ENCODE results near the gene PBX1.
"Not testable (repeated sequence)": the region's sequence is repeated elsewhere in the genome, so short reads cannot be mapped to it uniquely, and the experiment has no call there.

Gene PBX1

DNA sequence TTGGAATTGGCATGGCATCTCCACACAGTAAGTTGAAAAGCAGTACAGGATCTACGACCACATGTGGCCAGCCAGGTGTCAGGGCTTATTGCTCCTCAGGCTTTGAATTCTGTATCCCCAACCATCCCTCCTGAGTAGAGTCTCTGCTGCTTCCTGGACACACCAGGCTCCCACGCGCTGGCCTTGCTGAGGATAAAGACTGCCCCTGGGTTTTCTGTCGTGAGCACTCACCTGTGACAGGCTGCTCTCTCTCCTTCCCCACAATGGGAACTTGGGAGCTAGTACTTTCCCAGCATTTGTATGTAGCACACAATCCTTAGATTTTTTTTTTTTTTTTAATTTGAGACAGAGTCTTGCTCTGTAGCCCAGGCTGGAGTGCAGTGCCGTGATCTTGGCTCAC is 33.6 kb downstream of the PBX1 start:
- DNase-seq: no peak

DNA sequence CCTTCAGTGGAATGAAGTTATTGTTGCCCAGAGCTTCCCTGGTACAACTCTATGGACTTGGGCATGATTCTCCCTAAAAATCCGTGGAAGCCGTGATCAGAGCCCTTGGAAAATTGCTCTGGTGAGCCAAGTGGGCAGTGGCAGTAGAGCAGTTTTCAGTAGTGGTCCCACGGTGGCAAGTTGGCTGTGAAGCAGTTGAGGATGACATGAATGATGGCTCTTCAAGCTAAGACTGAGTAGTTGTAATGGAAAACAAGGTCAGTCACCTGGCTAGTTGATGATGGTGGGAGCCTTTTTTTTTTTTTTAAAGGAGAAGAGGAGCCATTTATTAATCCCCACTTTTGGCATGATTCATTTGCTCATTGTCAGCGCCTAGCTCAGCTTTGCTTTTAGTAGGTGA is 36.2 kb downstream of the PBX1 start:
- DNase-seq: no peak

DNA sequence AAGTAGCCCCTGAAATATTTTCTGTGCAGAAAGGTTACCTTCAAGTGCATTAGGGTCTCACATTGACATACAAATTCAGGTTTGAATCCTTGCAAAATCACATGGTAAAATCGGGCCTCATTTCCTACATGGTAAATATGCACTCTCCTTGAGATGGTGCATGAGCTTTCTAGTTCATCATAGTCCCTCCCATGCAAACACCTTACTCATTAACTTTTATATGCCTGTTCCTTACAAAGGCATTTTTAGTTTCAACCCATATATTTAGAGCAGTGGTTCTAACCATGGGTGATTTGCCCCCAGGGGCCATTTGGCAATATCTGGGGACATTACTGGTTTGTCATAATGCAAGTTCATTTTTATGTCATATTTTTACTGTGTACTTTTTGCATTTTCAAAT is 37.2 kb downstream of the PBX1 start:
- DNase-seq: no peak

DNA sequence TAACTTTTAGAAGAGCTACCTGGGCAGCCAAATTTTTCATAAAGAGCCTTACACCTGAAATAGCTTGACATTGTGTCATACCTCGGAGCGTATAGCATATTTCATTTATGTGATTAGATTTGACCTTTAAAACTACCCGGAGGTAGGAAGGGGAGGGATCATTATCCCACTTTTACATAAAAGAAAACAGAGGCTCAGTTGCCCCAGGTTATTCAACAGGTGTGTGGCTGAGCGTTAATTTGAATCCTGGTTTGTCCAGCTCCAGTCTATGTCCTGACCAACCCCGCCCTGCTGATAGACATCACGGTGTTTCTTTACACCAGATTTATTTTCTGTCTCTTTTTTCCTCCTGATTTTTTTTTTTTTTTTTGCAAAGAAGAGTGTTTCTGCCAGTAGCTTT is 39.7 kb downstream of the PBX1 start:
- no peak for DNase-seq

DNA sequence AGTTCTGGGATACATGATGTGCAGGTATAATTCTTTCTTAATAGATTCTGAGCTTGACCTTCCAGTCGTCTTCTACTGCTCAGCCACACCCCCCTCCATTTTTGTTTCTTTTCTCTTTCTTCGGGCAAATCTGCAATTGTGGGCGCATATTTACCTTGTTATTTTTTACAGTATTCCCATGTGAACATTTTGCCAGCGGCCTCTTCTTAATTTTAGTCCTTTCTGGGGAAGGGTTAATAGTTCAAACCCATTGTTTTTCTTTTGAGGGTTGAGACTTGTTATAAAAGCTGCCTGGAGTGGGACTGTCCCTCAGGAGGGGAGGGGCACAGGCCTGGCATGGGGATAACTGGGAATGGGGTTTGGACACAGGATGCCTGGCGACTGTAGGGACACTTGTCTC is 40.3 kb downstream of the PBX1 start:
- no peak for DNase-seq

DNA sequence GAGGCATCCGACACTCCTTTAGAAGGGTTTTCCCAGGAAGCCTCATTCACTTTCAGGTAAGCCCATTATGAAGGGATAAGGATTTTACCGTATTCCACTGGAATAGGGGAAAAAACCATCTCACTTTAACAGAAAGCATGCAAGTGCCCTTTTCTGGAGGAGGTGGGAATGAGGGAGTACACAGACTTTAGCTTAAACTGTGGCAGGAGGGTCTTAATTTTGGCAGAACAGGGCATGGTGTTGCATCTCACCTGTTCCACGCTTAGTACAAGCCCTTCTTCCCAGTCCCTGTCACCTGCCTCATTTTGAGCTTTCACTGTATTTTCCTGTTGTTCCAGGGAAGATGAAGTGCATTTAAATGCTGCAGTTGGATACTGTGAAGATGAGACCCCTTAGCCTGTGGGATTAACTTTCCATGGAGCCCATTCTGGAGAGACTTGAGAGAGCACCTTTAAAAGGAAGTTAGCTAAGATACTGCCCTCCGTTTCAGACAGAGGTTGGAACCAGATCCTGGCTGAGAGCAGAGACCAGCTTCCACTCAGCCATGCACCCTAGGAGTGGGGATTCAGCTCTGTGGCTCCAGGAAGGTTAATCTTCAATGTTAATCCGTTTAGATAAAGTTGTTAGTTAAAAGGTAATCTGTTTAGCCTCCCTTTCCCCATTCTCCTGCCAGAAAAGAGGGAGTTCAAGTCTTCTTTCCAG is 42.6 kb downstream of the PBX1 start:
- no peak for DNase-seq

DNA sequence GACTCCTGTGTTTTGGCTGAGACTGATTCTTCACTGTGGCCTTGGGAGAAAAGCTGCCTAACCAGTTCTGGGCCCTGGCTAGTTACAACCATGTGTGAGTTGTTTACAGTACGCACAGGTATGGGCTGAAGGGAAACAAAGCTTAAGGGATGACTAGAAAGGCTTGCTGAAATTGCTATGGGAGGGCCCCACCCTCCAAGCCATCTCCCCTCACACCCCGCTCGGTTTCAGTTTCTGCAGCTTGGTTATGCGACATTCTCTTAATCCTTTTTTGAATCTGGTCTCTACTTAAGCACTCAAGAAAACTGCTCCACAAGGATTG is 43.1 kb downstream of the PBX1 start:
- DNase-seq: no peak

DNA sequence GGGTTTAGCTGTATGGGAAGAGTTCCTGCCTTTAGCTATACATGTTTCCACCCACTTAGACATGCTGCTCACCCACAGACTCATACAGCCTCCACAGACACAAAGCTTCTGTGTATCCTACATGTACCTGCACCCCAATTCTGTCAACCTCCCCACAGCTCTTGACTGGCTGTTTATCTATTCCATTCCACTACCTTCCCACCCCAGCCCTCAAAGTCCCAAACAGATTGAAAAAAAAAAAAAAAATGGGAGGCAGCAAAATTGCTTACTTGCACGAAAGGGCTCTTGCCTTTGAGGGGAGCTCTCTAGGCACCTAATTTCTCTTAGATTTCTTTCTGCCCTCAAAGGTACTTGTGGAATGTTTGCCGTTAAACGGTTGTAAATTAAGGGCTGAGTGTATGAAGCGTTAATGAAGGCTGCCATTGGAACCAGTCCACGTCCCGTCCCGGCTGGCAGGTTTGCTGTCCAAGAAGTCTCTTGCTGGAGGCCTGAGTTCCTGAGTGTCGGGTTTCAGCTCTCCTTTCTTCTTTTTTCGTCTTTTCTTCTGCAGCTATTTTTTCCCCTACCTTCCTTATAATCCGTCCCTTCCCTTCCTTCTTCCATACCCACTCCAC is 43.6 kb downstream of the PBX1 start:
- DNase-seq: no peak

DNA sequence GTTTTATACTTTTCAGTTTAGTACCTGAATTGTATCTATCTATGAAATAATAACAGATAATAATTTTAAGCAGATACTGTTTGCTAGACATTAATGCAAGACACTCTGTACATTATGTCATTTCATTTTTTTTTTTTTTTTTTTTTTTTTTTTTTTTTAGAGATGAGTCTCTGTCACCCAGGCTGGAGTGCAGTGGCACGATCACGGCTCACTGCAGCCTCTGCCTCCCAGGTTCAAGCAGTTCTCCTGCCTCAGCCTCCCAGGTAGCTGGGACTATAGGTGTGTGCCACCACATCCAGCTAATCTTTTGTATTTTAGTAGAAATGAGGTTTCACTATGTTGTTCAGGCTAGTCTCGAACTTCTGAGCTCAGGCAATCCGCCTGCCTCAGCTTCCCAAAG is 44.8 kb downstream of the PBX1 start:
- not testable (repeated sequence) for DNase-seq

DNA sequence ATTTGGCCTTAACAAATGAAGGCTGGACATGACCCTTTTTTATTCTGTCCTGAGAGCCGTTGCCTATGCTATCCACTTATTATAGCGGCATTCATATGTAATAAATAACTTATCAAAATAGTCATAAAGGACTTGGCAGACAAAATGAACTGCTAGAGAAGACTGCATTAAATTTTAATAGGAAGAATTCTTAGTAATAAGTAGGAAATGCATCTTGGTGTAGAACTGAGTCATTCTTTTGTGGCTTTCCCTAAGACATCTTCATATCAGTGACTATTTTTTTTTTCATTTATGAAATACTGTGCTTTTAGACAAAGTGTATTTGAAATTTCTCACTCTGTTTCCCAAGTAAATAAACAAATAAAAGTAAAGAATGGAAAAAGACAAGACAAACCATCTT is 45.6 kb downstream of the PBX1 start:
- no peak for DNase-seq

DNA sequence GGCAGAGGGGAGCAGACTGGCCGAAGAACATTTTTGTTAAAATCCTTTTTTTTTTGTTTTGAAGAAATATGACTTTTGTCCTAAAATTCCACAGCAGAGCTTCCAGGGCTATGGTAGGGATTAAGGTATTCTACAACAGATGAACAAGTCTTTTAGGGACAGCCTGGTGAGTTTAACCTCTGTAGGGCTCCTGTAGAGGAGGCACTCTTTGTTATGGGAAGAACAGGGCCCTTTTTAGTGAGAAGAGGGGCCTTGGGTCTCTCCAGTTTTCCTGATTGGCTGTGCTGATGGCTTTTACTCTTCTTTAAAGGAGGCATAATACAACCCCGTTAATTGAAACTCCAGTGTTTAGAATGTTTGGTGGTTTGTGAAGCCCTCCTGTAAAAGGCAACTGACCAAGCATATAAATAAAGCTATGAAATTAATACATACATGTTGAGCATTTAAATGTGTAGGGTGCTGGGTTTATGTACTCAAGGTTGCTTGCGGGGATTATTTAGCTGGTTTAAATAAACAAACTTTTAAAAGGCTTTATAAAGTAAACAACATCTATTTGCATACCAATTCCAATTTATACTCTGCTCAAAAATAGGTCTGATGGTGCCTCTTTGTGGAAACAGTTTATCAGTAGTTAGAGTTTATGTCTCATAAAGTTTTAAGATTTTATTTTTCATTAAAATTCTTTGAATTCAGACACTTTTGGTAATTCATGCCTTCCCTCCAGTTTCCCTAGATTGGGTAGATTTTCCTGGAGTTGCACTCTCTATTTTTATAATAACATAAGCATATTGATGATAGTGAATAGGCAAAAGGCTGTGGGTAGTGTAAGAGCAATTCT is 46.5 kb downstream of the PBX1 start:
- DNase-seq: no peak

DNA sequence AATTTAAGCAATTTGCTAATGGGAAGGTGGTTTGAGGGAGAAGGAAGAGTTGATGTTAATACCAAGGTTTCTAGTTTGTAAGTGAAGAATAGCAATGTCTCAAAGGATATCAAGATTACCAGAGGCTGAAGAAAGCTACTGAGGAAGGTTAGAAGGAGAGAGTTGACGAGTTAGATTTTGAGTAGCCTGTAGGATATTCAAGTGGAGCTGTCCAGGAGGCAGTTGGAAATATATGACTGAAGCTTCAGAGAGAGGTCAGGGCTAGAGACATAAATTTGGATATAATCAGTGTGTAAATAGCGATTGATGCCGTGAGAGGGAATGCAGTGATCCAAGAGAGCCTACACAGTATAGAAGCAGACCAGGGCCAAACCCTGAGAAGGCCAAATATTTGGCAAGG is 48.4 kb downstream of the PBX1 start:
- DNase-seq: no peak

DNA sequence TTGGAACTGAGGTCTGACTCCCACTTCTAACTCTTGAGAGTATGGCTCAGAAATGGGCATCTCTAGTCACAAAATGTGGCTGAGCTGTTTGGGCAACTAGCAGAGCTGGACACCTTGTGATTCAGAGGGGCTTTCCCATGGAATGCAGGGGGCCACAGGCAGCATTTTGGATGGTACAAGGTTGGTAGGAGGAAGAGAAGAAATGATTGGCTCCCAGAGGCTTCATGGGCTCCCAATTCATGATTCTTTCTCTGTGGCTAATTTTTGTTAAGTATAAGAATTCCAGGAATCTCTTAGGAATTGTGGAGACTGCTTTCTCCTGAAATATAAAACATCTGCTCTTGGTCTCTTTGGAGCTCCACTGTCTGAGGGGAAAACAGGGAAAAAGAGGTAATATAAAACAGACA is 49.7 kb downstream of the PBX1 start:
- no peak for DNase-seq

DNA sequence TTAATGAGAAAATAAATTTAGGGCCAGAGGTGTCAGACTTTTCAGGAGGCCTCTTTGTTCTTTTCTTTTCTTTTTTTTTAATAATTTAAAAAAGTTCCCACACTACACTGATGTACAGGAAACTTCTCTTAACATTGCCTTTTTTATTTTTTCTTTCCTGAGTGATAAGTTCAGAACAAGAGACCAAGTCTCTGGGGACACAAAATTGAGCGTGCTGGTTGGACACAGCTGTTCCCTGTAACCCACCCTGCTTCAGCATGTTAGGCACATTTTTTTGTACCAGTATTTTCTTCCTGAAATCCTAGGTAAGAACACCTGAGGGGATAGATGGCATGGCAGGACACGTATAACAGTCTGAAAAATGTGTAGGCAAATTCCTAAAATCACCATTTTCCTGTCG is 50.1 kb downstream of the PBX1 start:
- no peak for DNase-seq

DNA sequence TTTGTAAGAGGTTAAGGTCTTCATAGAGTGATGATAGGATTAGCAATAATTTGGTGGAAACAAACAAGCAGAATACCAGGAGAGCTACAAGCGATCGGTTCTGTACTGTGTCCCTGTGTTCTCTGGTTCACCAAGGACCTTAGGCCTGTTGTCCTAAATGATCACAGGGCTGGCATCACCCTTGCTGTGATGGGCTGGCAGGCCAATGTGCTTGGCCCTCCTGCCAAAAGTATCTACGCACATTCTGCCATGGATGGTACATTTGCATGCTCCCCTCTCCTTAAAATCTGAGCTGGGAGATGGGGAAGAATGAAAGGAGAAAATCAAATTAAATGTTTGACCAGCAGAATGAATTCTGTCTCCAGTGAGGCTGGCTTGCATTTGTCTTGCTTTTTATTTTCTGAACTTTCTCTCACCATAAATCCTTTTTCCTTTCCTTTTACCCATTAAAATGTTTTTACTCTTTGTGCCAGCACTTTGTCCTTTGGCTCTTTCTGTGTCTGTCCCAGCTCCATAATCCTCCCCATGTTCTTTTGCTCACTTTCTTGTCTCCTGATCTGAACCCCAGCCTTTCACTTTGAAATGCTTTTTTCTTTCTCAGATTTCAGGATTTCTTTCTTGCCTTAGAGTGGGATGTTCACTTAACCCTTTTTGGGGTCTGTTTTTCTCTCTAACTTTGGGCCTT is 51.7 kb downstream of the PBX1 start:
- no peak for DNase-seq

DNA sequence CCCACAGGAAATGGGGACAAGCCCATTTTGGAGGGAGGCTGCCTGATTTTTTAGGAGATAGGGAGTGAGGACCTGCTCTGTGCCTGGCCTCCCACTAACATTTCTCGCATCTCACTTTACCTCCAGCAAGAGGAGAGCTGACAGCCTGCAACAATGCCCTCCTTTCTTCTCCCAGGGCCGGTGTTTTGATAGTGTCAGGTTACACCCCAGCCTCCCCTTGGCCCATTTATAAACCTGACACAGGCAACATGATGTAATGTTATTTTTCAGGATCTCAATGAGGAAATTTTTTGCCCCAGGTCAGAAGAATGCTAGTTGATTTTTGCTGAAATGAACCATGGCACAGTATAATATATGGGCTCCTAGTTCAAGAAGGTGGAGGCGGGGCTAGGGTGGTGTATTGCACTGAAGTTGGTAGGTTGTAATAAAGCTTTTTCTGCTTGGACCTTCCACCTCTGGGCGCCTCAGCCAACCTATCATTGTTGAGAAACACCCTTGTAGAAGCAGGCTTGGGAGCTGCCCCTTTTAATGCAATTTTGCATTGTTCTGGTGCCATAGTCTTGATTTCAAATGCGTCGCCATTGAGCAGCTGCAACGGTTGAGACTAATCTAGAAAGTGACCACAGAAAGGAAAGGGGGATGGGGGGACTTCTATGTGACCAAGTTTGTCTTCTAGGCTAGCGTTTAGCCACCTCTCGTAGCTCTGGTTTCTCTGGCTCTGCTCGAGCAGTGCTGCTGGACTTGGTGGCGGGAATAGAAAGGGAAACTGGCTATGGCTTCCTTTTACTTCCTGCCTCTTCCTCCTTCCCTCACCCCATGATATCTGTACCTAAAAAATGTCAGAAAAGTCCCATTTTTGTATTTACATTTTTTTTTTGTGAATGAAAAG is 53.0 kb downstream of the PBX1 start:
- DNase-seq: no peak

DNA sequence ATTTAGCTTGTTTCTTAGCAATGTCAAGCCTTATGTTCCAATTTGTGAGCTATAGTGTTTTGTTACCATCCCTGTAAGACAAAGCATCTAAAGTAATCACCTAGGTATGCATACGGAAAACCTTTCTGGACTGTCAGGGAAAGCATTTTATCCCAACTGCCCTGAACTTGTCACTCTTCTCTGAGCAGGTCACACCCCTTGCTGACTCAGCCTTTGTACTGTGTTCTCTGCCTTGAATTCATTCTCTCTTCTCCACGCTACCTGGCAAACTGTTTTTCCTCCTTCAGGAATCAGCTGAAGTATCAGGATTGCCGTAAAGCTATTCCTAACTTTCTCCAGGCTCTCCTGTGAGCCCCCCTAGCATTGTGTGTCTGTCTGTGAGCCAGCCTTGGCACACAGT is 54.2 kb downstream of the PBX1 start:
- DNase-seq: no peak

DNA sequence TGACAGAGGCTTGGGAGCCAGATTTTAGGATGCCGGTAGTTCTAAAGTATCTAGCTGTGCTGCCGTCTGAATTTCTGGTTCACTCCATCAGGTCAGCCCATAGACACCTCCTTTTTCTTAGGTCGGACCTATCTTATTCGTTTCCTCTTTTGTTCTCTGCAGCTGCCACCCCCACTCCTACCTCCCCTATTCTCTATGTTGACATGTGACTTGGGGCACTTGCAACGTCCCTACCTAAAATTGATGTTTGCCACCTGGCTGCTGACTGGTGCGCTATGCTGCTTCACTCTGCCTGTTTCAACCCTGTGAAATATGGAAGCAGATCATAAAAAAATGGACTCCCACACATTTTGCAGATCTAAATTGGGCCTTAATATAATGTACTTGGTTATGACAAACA is 55.3 kb downstream of the PBX1 start:
- no peak for DNase-seq

DNA sequence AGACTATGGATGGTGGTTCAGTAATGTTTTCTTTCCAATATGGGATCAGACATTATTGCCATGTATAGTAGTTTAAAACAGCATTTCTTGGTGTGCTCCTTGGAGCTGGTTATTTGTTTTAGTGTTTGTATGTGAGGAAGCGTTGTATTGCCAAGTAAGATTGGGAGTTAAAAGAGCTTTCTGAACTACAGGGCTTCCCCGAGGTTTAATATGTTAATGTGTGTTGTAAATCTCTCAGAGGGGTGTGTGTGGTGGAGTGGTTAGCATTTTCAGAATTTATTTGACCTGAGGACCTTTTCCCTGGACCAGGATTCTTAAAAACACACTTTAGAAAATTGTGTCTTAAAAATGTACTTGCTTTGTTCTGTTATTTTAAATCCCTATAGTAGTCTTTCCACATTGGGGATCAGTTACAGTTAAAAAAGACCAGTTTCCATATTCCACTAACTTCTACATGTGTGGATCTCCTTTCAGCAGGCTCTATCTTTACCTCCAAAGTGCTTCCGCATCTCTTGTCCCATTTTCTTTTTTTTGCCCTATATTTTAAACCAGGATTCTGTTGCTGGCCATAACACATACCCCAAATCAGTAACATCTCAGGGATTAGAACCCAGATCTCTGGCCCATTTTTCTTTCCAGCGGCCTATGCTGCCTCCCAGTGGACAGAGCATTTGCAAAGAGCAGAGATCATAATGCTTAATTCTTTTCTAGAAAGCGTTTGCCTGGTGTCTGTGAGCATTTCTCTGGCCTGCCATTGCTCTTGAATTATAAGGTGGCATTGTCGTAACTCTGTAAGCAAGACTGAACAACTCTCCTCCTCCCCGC is 58.6 kb downstream of the PBX1 start:
- no peak for DNase-seq

DNA sequence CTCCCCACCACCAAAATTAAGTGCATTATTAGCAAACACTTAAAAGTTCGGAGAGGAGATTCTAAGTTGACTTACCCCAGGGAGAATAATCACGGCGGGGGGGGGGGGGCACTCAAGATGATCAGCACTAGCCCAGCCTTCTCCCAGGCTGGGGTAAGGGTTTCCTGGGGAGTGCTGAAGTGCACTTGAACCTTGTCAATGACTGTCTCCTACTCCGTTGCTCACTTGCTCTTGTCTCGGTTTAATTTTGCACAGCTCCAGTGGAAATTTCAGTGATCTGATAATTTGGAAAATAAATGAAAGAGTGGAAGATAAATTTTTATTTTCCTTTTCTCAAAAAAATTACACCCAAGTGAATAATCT is 59.2 kb downstream of the PBX1 start:
- DNase-seq: no peak

DNA sequence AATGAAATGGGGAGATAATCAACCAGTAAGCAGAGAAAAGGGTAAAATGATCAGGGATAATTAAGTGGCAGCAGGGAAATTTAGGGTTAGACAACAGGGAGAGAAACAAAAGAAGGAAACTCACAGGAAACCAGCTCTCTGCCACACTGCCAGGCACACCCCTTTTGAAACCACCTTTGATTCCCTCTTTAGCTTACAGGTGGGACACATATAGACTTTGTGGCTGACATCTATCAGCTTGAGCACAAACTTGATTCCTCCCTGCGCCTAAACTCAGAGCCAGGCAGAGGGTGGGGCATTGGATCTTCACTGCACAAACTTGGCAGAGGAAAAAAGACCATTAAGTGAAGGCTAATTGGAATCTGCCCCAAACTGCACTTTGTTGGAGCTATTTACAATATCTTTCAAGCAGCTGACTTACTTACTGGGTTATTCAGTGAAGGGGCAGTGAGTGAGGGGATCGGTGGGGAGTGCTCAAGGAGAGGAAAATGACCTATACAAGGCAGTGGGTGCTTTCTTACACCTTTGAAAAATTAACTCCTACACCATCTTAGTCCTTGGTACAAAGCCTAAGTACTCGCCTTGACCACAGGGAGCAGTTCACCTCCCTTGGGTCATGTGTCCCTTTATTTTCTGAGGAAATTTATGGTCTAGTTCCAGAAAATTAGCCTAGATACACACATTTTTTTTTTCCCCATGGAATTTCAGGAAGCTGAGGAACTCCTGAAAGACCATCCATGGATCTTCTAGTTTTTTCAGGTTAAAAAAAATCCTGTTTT is 60.2 kb downstream of the PBX1 start:
- no peak for DNase-seq

Measured in AML-193 (cell line).